ENCODE measurements around the gene PRKCE.

GRCh38 chr2:46236876-46237859 lies 585.7 kb downstream of the PRKCE start:
- TF ChIP-seq CTCF (IDR thresholded peaks at IDR 0.05) (no peak), POLR2A (IDR thresholded peaks at IDR 0.05) (no peak)
